Stimulated activated CD8-positive, alpha-beta memory T cell treated with anti-CD3 and anti-CD28 coated beads, Interleukin-4, amount 100 ng/mL, for 1 hour (primary cell): ENCODE data around the gene RHBDF1.
A peak's percentile ranks its signal among the peaks of the same experiment; 100 is the strongest.

Experiments used
- DNase-seq, 2 donors: peaks; one replicate each; pipeline ENCODE4 v3.0.0-alpha.2; 2020; ENCODE audit warnings: low read depth in 2 of 2, low spot score in 1 of 2

RHBDF1 gene, protein sequence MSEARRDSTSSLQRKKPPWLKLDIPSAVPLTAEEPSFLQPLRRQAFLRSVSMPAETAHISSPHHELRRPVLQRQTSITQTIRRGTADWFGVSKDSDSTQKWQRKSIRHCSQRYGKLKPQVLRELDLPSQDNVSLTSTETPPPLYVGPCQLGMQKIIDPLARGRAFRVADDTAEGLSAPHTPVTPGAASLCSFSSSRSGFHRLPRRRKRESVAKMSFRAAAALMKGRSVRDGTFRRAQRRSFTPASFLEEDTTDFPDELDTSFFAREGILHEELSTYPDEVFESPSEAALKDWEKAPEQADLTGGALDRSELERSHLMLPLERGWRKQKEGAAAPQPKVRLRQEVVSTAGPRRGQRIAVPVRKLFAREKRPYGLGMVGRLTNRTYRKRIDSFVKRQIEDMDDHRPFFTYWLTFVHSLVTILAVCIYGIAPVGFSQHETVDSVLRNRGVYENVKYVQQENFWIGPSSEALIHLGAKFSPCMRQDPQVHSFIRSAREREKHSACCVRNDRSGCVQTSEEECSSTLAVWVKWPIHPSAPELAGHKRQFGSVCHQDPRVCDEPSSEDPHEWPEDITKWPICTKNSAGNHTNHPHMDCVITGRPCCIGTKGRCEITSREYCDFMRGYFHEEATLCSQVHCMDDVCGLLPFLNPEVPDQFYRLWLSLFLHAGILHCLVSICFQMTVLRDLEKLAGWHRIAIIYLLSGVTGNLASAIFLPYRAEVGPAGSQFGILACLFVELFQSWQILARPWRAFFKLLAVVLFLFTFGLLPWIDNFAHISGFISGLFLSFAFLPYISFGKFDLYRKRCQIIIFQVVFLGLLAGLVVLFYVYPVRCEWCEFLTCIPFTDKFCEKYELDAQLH

DNA sequence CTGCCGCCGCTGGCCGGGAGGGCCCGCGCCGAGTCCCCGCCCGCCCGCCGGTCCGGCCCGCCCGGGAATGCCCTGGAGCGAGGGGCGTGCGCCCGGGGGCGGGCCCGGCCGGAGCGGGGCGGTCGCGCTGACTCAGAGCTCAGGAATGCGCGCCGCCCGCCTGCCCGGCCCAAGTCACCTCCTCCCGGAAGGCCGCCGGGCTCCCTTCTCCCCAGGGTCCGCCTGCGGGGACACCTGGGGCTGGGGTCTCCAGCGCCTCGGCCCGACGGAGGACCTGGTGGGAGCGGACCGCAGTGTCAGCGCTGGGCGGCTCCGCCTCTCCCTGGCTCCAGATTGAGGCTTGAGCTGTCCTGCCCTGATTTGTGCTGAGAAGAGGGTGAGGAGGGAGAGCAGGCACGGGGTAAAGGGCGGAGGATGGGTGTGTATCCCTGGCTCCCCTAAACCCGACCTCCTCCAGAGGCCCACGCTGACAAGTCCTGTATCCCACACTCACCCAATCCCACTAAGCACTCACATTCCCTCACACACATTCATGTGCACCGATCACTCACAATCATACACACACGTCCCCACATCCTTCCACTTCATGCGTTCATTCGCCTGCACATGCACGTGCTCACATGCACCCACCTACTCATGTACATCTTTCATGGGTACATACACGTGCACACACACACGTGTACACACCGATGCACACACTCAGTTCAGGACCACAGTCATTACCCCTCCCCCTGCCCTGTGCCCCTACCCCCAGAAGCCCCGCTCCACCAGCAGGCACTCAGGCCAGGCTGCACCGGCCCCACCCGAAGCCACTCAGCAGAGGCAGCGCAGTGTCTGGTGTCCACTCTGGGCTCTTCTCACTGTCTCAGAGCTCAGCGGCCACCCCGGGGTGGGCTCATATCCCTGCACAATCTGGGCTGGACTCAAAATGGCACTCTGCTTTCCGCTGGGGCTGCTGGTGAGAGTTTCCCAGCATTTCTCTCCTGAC, at the start of gene RHBDF1:
RHBDF1 (minus strand) TSS at position 71 of the 988 bp plus-strand sequence. CDS start 7,616 bp downstream, outside the sequence.
- DNase-seq: no peak

DNA sequence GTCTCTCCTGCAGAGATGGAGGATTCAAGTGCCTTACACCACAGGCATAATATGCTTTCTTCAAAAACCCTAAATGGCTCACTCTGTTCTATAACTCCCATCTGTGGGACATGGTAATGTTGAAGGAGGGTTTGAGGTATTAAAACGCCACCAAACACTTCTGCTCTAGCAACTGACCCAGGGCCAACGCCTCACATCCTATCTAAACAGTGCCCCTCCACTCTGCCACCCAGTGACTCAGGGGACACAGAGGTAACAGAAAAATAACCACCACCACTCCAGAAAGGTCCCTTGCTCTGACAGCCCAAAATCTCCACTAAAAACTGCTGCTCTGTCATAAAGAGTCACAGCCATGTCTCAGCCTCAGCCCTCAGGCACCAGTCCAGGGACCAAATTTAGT, 48.3 kb upstream of the RHBDF1 start:
- no peak for DNase-seq

DNA sequence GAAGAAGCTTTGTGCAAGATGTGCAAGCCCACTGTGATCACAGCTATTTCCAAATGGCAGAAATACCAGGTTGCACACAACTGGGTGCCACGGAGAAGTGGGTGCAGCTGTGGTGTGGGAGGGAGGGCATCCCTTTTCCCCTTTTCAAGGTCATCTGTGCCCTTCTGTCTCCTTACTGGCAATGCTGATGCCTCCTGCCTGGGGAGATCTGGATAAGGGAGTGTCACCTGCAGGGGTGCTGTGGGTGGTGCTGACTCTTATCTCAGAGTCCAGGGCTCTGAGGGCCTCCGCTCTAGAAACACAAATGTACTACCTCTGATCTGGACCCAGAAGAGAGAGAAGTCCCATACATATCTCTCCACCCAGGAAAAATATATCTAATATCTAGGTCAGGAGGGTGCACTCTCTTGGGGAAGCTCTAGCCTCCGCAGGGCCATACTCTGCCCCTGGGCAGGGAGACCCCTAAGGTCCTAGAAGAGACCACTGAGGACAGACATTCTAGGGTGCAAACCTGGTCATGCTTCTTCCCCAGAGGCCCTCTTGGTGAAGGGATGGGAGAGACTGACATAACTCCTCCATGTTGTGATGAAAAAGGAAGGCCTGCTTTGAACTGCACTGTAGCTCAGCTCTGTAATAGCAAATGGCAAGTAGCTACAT, 47.5 kb upstream of the RHBDF1 start:
- no peak for DNase-seq

DNA sequence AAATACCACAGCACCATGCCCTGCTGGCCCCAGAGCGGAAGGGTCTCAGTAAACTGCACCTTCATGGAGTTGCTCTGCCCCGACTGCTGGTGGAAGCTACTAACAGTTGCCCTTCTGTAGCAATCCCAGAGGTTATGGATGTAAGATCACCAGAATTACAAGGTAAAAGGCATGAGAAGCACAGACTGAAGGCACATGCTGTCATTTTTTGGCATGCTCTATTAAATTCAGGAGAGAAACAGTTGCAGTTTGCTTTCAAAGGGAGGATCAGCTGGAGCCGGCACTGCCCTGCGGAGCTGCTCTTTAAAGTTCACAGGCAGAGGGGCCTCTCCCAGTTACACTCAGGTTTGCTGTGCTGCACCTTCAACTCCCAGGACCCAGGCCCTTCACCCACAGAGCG, 46.9 kb upstream of the RHBDF1 start:
- no peak for DNase-seq

DNA sequence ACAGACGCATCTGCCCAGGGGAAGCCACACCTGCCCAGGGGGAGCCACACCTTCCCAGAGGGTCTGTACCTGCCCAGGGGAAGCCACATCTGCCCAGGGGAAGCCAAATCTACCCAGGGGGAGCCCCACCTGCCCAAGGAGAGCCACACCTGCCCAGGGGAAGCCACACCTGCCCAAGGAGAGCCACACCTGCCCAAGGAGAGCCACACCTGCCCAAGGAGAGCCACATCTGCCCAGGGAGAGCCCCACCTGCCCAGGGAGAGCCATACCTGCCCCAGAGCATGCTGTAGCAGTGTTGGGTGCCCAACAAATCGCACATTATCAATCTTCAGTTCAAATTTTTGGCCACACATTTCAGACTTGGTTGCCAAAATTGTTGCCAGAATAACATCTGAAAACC, 46.4 kb upstream of the RHBDF1 start:
- no peak for DNase-seq

DNA sequence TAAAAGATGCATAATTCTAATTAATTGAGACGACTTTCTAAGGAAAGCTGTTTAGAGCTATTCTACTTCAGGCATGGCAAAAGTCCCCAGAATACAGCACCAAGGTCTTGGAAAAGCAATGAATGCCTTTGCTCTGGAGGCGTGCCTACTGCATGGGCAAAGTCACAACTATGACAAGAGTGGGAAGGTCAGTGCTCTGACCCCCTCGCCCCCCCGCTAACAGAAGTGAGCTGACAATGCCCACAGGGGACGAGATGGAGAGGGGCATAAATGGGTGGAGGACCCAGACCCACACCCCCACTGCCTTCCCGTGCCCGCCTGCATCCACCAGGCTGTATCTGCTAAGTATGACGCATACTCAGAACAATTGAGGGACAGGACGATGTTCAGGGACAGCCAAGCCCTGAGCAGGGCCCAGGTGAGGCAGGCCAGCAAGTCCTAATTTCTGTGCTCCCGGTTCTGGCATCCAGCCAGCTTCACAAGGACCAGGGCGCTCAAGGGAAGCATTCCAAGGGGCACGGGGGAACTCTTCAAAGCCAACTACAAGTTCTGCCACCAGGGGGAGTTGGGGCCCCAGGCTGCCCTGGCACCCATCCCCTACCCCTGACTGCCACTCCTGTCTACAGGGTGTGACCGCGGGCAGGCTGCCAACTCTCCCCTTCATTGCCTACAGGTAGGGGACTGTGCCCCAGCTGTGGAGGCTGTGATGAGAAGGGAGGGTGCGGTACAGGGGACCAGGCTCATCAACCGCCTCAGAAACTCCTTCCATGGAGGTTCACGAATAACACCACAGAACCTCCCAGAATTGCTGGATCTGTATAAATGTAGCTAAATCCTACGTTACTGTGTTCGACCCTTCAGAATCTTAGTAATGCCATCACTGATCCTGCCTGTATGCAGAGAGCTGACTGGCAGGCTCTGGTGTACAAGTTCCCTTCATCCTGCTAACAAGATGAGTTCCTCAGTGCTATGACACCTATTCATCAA, 45.2 kb upstream of the RHBDF1 start:
- DNase-seq: peak; percentile 38 to 40

DNA sequence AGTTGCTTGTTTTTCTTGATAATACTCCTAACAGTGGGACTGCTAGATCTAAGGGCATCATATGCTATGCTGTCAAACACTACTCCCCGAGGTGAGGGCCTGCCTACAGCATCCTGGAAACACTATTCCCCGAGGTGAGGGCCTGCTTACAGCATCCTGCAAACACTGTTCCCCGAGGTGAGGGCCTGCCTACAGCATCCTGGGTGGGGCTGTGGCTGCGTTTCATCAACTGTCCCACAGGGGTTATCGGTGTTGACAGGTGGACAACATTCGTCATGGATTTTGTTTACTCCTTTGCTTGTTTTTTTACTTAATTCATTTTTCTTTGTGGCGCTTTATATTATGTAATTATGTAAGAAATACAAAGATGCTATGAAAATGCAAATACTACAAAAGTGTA, 43.6 kb upstream of the RHBDF1 start:
- DNase-seq: no peak

DNA sequence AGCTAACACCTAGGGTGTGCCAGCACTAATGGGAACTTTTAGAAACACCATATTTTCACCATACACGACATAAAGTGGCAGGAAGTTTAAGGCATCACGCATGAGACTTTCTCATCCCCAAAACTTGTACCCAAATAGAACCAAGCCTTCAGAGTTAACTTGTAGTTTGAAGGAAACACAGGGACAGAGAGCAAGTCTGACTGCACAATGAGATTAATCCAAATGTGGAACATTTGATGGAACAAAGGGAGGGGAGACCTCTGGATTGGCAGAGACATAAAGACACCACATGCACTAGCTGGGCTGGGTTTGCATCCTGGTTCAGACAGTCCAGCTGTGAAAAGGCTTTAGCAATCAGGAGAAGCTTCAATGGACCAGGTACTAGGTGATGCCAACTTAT, 41.9 kb upstream of the RHBDF1 start:
- no peak for DNase-seq

DNA sequence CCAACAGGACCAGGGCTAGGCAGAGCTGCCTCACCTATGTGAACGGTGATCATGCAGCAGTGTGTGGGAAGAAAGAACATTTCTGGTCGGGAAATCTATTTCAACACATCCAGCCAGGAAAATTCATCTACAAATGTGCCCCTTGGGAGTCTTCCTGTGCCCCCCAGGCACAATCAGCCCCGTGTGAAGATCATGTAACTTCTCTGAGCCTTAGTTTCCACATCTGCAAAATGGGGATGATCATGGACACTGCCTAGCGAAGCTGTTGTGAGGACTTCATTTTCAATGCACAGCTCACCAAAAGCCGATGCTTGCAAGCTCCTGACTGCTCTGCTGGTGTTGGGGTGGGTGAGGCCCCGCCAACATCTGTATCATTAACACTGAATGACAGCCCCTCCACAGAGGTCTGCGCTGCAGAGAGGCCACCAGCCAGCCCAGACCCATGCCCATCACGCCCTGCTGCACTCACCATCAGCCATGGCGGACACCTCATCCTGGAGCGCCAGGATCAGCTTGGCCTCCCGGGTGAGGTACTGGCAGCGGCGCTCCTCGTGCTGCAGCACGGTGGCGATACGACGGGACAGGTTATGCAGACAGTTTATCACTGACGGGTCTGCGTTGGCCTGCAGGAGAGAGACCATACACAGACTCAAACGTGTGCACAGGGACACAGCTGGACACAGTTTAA, 39.9 kb upstream of the RHBDF1 start:
- no peak for DNase-seq

DNA sequence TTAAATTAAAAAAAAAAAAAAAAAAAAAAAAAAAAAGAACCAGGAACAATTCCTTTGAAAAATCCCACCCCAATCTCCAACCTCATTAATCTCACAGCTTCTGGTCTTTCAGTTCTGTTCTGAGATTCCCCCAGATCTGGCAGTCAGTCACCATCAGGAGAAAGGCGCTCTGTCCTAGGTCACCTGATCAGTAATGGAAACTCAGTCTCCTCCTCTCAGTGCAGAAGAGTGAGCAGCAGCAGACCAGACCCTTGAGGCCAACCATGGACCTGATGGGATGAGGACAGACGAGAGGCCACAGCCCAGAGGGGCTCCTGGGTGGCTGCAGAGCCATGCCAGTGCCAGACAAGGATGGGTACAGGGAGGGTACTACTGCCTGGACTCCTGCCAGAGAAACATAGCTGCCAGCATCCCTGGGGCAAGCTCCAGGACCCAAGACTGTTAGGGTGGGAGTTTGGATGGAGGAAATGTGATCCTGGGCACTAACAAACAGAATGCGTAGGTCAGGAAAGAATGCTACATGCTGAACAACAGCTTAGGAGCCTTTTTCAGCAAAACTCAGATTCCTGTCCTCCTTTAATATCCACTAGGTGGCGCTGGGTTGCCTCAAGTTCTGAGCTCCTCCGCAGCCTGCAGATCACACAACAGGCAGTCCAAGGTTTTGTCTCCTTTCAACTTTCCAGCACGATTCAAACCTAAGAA, 34.3 kb upstream of the RHBDF1 start:
- peak in 1 of 2 donors; percentile 40 for DNase-seq

DNA sequence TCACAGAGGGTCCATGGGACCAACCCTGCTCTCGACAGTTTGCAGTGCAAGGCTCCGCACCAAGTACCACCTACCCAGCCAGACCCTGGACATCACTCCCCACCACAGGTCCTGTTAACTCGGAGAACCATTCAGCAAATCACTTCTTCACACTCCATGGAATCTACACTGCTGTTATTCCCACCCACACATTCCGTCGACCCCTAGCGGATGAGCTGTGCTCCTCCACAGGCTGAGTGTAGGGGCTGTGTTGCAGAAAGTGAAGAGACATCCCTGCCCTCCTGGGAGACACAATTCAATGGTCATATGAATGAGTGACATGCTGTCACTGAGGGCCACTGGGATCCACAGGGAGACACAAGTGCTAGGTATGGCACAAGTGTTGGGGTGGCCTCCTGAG, 33.1 kb upstream of the RHBDF1 start:
- DNase-seq: no peak

DNA sequence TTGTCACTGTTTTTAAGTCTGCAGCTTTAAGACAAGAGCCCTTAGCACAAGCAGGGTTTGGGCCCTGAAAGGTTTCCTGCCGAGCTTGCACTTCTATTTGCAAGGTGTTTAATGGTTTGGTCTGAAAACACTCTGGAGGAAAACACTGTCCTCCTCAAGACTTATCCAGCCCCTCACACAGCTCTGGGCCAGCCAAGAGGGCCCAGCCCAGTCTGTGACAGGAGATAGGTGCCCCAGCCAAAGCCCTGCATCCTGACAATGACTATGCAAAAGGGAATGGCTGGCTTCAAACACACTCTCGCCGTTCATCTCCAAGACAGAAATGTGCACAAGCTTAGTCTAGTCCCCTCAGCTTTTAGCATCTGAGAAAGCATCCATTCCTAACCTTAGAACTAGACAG, 32.5 kb upstream of the RHBDF1 start:
- no peak for DNase-seq

DNA sequence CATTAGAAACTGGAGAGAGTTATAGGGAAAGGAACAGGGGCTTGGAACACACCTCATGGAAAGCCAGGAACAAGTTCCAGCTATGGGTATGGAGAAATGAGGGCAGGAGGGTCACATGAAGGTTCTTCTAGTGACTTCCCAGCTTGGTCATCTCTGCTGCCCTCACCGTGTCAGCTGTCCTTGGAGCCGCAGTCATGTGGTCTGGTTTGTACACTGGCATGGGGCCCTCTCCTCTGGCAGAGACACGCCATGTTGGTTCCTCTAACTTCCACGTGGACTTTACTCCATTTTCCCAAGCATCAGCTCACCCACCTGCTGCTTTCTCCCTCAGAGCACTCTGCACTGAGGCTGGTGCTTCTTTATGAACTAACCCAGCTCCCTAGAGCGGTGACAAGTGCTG, 31.9 kb upstream of the RHBDF1 start:
- no peak for DNase-seq

DNA sequence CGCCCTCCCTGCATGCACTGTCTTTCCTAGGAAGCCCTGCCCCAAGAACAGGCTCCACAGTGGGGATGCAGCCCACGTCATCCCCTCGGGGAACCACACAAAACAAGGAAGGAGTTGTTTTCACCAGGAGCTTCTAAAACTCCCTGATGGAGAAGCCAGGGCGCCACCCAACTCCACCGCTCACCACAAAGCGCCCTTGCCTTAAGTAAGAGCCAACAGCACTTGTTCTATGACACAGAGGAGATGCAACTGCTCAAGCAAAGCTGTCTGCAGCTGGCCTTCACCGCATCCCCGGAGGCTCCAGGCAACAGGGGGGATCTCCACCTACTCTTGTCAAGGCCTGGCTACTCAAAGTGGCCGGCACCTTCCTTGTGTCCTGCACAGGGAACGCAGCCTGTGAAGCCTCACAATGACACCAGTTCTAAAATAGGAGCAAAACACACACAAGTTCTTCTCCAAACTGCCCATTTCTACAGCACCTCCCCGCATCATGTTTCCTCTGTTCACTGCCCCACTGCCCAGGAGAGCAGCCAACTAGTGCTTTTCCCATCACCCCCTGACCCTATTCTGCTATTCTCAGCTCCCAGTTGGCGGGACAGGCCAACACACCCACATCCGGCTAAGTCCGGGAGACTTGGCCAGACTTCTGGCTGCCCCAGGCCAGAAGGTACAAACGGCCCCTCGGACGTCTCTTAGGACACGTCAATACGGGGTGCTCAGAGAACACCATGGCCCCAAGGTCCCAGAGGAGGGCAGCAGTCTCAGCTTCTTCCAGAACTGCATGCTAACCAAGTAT, 29.8 kb upstream of the RHBDF1 start:
- no peak for DNase-seq

DNA sequence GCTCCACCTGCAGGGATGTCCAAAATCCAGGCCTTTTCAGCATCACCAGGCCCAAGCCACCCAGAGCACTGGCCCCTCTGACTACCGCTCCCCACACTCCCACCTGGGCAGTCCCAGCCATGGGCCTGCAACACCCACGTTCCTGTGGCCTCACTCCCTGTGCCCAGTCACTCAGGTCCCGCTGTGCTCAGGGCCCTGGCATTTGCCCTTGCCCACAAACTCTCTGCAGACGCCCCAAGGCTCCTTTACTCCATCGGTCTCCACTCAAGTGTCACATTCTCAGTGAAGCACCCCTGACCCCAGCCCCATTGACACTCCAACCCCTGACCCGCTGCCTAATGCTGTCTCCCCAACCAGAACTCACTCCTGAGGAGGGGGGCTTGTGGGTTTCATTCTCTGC, 29.2 kb upstream of the RHBDF1 start:
- no peak for DNase-seq

DNA sequence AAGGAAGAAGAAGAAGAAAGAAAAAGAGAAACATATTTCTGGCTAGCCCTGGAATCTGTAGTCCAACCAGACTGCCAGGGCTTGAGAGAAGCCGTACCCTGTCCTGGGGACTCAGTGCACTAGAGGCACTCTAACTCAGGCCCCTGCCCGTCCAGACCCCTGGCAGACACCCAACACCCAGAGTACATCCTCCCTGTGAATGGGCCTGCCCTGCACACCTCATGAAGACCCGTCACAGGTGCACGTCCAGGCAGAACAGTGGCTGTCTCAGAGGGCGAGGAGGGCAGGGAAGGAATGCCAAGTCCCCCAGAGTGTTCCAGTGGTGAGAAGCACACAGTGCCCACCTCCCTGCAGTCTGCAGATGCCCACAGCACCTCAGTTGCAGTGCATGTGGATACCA, 28.6 kb upstream of the RHBDF1 start:
- DNase-seq: no peak

DNA sequence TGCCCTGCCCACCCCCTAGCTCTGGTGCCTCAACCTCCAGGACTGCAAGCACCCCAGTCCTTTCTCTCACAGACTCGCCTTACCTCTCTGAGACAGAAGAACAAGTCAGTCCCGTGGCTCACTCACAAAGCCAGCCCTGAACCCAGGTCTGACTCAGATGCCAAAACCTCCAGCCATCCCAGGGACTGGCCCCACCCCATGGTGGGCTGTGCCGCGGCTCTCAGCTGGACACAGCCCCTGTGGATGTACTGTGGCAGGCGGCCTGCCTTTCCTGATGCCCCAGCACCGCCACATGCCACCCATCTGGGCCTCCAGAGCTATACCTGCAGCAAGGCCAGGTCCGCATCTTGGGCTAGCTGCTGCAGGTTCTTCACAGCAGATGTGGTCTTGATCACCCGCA, 25.4 kb upstream of the RHBDF1 start:
- DNase-seq: no peak
